GM13977 (cell line): ENCODE measurements around the gene FAM13C.

Experiments used
- DNase-seq: peaks from one replicate; pipeline ENCODE4 v3.0.0; 2012; ENCODE audit warnings: low spot score
- CTCF ChIP-seq: IDR thresholded peaks from 2 replicates; pipeline ENCODE4 v1.5.1; 2012; ENCODE audit warnings: mild to moderate bottlenecking, control low read depth; ENCODE audit not compliant: insufficient read depth; ENCODE audit errors: extremely low read depth, missing control alignments
- in situ Hi-C: fragments of 300-500 bp; cut with MboI; formaldehyde crosslinking; loops from one replicate; pipeline ENCODE4 v1.12.0; 2022; ENCODE audit warnings: low sequenced_read_pairs, low pct_unique_long_range_greater_than_20kb, mixed read lengths, inconsistent platforms; ENCODE audit not compliant: unreplicated experiment

Gene FAM13C

GRCh38 chr10:59214160-59214559 is 148.2 kb downstream of the FAM13C start:
- in situ Hi-C loops: no loop called here
- no peak for DNase-seq
- TF ChIP-seq CTCF: no peak

GRCh38 chr10:59212301-59212798 is 150.0 kb downstream of the FAM13C start:
- in situ Hi-C loops: no loop called here
- TF ChIP-seq CTCF: no peak

GRCh38 chr10:59206204-59206720 is 156.1 kb downstream of the FAM13C start:
- TF ChIP-seq CTCF: no peak
- in situ Hi-C loops: no loop called here
- no peak for DNase-seq

More at GRCh38 chr10:59212301-59212798, 150.0 kb downstream of the FAM13C start:
- DNase-seq: no peak
